ENCODE data around the gene ADAP1.

- no peak for TF ChIP-seq CTCF (conservative IDR thresholded peaks at IDR 0.05 in 1 of 2, IDR thresholded peaks at IDR 0.05 in 1 of 2; ENCODE audit: extremely low read depth in 1 of 2, insufficient read depth in 1 of 2, low read depth in 1 of 2, low read length in 2 of 2)
- TF ChIP-seq EZH2 (IDR thresholded peaks at IDR 0.05; ENCODE audit: borderline replicate concordance, low read length): no peak
Observed at GRCh38 chr7:932651-932975, 21.9 kb downstream of the ADAP1 start.
